AG09319 (cell line): ENCODE results near the gene TOP1.

Source experiments
- DNase-seq: peaks from one replicate; pipeline ENCODE4 v3.0.0-alpha.2; 2010; ENCODE audit warnings: low read depth; ENCODE audit errors: extremely low read depth
- CTCF ChIP-seq: IDR thresholded peaks from 2 replicates; pipeline ENCODE4 v1.5.1; 2011; ENCODE audit warnings: low read depth, mild to moderate bottlenecking, inconsistent platforms, low read length, moderate library complexity

The TOP1 gene

GRCh38 chr20:41152108-41152757 is 123.6 kb downstream of the TOP1 start:
- no peak for DNase-seq
- TF ChIP-seq CTCF, result no peak

GRCh38 chr20:41154436-41155176 is 126.0 kb downstream of the TOP1 start:
- no peak for DNase-seq
- no peak for TF ChIP-seq CTCF

- DNase-seq, result no peak
- no peak for TF ChIP-seq CTCF
Observed at GRCh38 chr20:41155261-41155660, 126.6 kb downstream of the TOP1 start.

GRCh38 chr20:41158082-41158625 is 129.5 kb downstream of the TOP1 start:
- no peak for TF ChIP-seq CTCF

GRCh38 chr20:41159547-41159946 is 130.9 kb downstream of the TOP1 start:
- no peak for DNase-seq
- no peak for TF ChIP-seq CTCF

More at GRCh38 chr20:41158082-41158625, 129.5 kb downstream of the TOP1 start:
- DNase-seq, result no peak

- DNase-seq, result no peak
- TF ChIP-seq CTCF, result no peak
Observed at GRCh38 chr20:41160686-41161085, 132.1 kb downstream of the TOP1 start.

GRCh38 chr20:41161886-41162285 is 133.3 kb downstream of the TOP1 start:
- no peak for TF ChIP-seq CTCF
- no peak for DNase-seq
